Activated CD4-positive, alpha-beta T cell treated with anti-CD3 and anti-CD28 coated beads, Interleukin-2, amount 10 ng/mL, durations not matched to agents 7 days and 5 days (primary cell): ENCODE measurements around the gene NPAS1. TPM values are rescaled to one million over a fixed set of nuclear protein-coding genes. Genes with fewer than 3 reads are reported as not detected.
"Not testable (repeated sequence)": the region's sequence is repeated elsewhere in the genome, so short reads cannot be mapped to it uniquely, and the experiment has no call there.

Experiments
- CTCF ChIA-PET: fragments of 350-600 bp; sonication (Branson Sonifier 250); formaldehyde crosslinking; loops from one replicate; lab custom pipeline; 2021; ENCODE audit warnings: antibody characterized with exemption; lab: Charles Lee
- POLR2A ChIA-PET: fragments of 350-600 bp; sonication (Branson Sonifier 250); formaldehyde crosslinking; loops from one replicate; lab custom pipeline; 2021; ENCODE audit warnings: antibody characterized with exemption; lab: Charles Lee
- DNase-seq: peaks from one replicate; pipeline ENCODE4 v3.0.0-alpha.2; 2020
- H3K27ac Mint-ChIP-seq: one replicate; pipeline ENCODE4 v1.8.0; 2021; ENCODE audit warnings: mild to moderate bottlenecking, moderate library complexity, mixed read lengths
- H3K27me3 Mint-ChIP-seq: one replicate; pipeline ENCODE4 v1.8.0; 2021; ENCODE audit warnings: mixed read lengths
- H3K36me3 Mint-ChIP-seq: one replicate; pipeline ENCODE4 v1.8.0; 2021; ENCODE audit warnings: low read depth, mixed read lengths
- H3K4me1 Mint-ChIP-seq: one replicate; pipeline ENCODE4 v1.8.0; 2021; ENCODE audit warnings: mixed read lengths
- H3K4me3 Mint-ChIP-seq: one replicate; pipeline ENCODE4 v1.8.0; 2021; ENCODE audit warnings: mild to moderate bottlenecking, moderate library complexity, mixed read lengths
- H3K9me3 Mint-ChIP-seq: one replicate; pipeline ENCODE4 v1.8.0; 2021; ENCODE audit warnings: mixed read lengths
- total RNA-seq, 2 experiments: library from RNA; stranded (reverse); gene quantifications; one replicate each; pipeline ENCODE4 v1.2.3, GENCODE V29; 2021

The NPAS1 gene
- total RNA-seq, 2 experiments from 2014 or later = not detected

GRCh38 chr19:47068876-47069406 lies 49.3 kb downstream of the NPAS1 start:
- POLR2A ChIA-PET = no interaction called here
- Mint-ChIP-seq H3K9me3 (no peaks in the 10 kb centered on the region), H3K36me3 (peaks cover 26% of the 10 kb centered on the region), H3K4me1 (no peaks in the 10 kb centered on the region), H3K4me3 (no peak overlapping the region), H3K27ac (no peak overlapping the region), H3K27me3 (no peaks in the 10 kb centered on the region)
- CTCF ChIA-PET = interaction anchor here (0.6 to 2.3 kb wide), 4 partner anchors 11 to 396 kb away, joined by 3 to 6 read pairs (median 4); no protein-coding TSS in a partner anchor
- no peak for DNase-seq

GRCh38 chr19:47069795-47070194 lies 50.2 kb downstream of the NPAS1 start:
- ChIA-PET POLR2A (no interaction called here), CTCF (no interaction called here)
- no peak for DNase-seq
- H3K9me3 Mint-ChIP-seq = no peaks in the 10 kb centered on the region
- no peak overlapping the region for H3K27ac Mint-ChIP-seq
- no peaks in the 10 kb centered on the region for H3K4me1 Mint-ChIP-seq
- no peak overlapping the region for H3K4me3 Mint-ChIP-seq
- peaks cover 23% of the 10 kb centered on the region for H3K36me3 Mint-ChIP-seq
- H3K27me3 Mint-ChIP-seq = no peaks in the 10 kb centered on the region

- Mint-ChIP-seq H3K9me3 (no peaks in the 10 kb centered on the region), H3K4me1 (peaks cover 6% of the 10 kb centered on the region), H3K36me3 (peaks cover 30% of the 10 kb centered on the region), H3K27ac (no peak overlapping the region), H3K4me3 (no peak overlapping the region), H3K27me3 (no peaks in the 10 kb centered on the region)
- ChIA-PET CTCF (interaction anchor here (0.8 kb wide), 1 partner anchor 45 kb away, joined by 4 read pairs; no protein-coding TSS in a partner anchor), POLR2A (no interaction called here)
- no peak for DNase-seq
Observed at GRCh38 chr19:47070756-47071155, 51.1 kb downstream of the NPAS1 start.

- no peak for DNase-seq
- Mint-ChIP-seq H3K27ac (no peak overlapping the region), H3K36me3 (peaks cover 39% of the 10 kb centered on the region), H3K4me1 (peaks cover 9% of the 10 kb centered on the region), H3K4me3 (no peak overlapping the region), H3K27me3 (no peaks in the 10 kb centered on the region), H3K9me3 (no peaks in the 10 kb centered on the region)
- CTCF ChIA-PET = no interaction called here
- POLR2A ChIA-PET = no interaction called here
Observed at GRCh38 chr19:47071731-47072130, 52.1 kb downstream of the NPAS1 start.

- ChIA-PET POLR2A (no interaction called here), CTCF (no interaction called here)
- peaks cover 42% of the 10 kb centered on the region for H3K36me3 Mint-ChIP-seq
- DNase-seq = no peak
- no peaks in the 10 kb centered on the region for H3K27me3 Mint-ChIP-seq
- peaks cover 9% of the 10 kb centered on the region for H3K4me1 Mint-ChIP-seq
- H3K9me3 Mint-ChIP-seq = no peaks in the 10 kb centered on the region
- H3K4me3 Mint-ChIP-seq = no peak overlapping the region
- H3K27ac Mint-ChIP-seq = no peak overlapping the region
Observed at GRCh38 chr19:47072323-47072722, 52.7 kb downstream of the NPAS1 start.

GRCh38 chr19:47073574-47073973 lies 53.9 kb downstream of the NPAS1 start:
- POLR2A ChIA-PET = no interaction called here
- peaks cover 45% of the 10 kb centered on the region for H3K36me3 Mint-ChIP-seq

GRCh38 chr19:47074621-47075020 lies 55.0 kb downstream of the NPAS1 start:
- Mint-ChIP-seq H3K27me3 (no peaks in the 10 kb centered on the region), H3K27ac (no peak overlapping the region), H3K4me1 (peaks cover 9% of the 10 kb centered on the region), H3K9me3 (no peaks in the 10 kb centered on the region), H3K4me3 (no peak overlapping the region), H3K36me3 (peaks cover 47% of the 10 kb centered on the region)
- no peak for DNase-seq
- CTCF ChIA-PET = no interaction called here
- POLR2A ChIA-PET = no interaction called here

More at GRCh38 chr19:47073574-47073973, 53.9 kb downstream of the NPAS1 start:
- H3K4me1 Mint-ChIP-seq = peaks cover 9% of the 10 kb centered on the region
- CTCF ChIA-PET = no interaction called here
- no peaks in the 10 kb centered on the region for H3K27me3 Mint-ChIP-seq
- H3K27ac Mint-ChIP-seq = peak overlapping the region; percentile 11
- H3K9me3 Mint-ChIP-seq = no peaks in the 10 kb centered on the region
- H3K4me3 Mint-ChIP-seq = no peak overlapping the region
- no peak for DNase-seq

- peaks cover 44% of the 10 kb centered on the region for H3K36me3 Mint-ChIP-seq
- CTCF ChIA-PET = no interaction called here
- no peaks in the 10 kb centered on the region for H3K27me3 Mint-ChIP-seq
- no peak overlapping the region for H3K4me3 Mint-ChIP-seq
- DNase-seq = no peak
- no peaks in the 10 kb centered on the region for H3K9me3 Mint-ChIP-seq
- H3K27ac Mint-ChIP-seq = peak overlapping the region; percentile 1
- POLR2A ChIA-PET = no interaction called here
- peaks cover 10% of the 10 kb centered on the region for H3K4me1 Mint-ChIP-seq
Observed at GRCh38 chr19:47075179-47075810, 55.7 kb downstream of the NPAS1 start.

- Mint-ChIP-seq H3K9me3 (no peaks in the 10 kb centered on the region), H3K4me1 (peaks cover 11% of the 10 kb centered on the region), H3K4me3 (no peak overlapping the region), H3K27ac (no peak overlapping the region), H3K36me3 (peaks cover 38% of the 10 kb centered on the region), H3K27me3 (no peaks in the 10 kb centered on the region)
- DNase-seq = no peak
- CTCF ChIA-PET = interaction anchor here (1.0 kb wide), 1 partner anchor 41 kb away, joined by 3 read pairs; no protein-coding TSS in a partner anchor
- POLR2A ChIA-PET = no interaction called here
Observed at GRCh38 chr19:47075941-47076340, 56.3 kb downstream of the NPAS1 start.

GRCh38 chr19:47078351-47078750 lies 58.7 kb downstream of the NPAS1 start:
- POLR2A ChIA-PET, DNase-seq, H3K27ac Mint-ChIP-seq, H3K9me3 Mint-ChIP-seq, H3K4me3 Mint-ChIP-seq, H3K27me3 Mint-ChIP-seq: not testable (repeated sequence)
- Mint-ChIP-seq H3K4me1 (peaks cover 11% of the 10 kb centered on the region), H3K36me3 (peaks cover 36% of the 10 kb centered on the region)
- CTCF ChIA-PET = interaction anchor here (0.5 to 2.6 kb wide), 6 partner anchors 11 to 661 kb away, joined by 3 to 11 read pairs (median 8); partner anchors contain the start of gene SAE1

GRCh38 chr19:47081095-47081494 lies 61.5 kb downstream of the NPAS1 start:
- peaks cover 5% of the 10 kb centered on the region for H3K4me1 Mint-ChIP-seq
- H3K27ac Mint-ChIP-seq = no peak overlapping the region
- ChIA-PET CTCF (interaction anchor here (1.2 to 3.3 kb wide), 9 partner anchors 14 to 163 kb away, joined by 3 to 15 read pairs (median 4); partner anchors contain the start of genes SAE1 and ZC3H4), POLR2A (no interaction called here)
- DNase-seq = no peak
- H3K9me3 Mint-ChIP-seq = no peaks in the 10 kb centered on the region
- no peaks in the 10 kb centered on the region for H3K27me3 Mint-ChIP-seq
- no peak overlapping the region for H3K4me3 Mint-ChIP-seq
- peaks cover 46% of the 10 kb centered on the region for H3K36me3 Mint-ChIP-seq

GRCh38 chr19:47082493-47082892 lies 62.9 kb downstream of the NPAS1 start:
- Mint-ChIP-seq H3K36me3 (peaks cover 47% of the 10 kb centered on the region), H3K9me3 (no peaks in the 10 kb centered on the region), H3K4me1 (peaks cover 2% of the 10 kb centered on the region), H3K27ac (no peak overlapping the region), H3K4me3 (no peak overlapping the region), H3K27me3 (no peaks in the 10 kb centered on the region)
- CTCF ChIA-PET = interaction anchor here (0.9 to 3.3 kb wide), 5 partner anchors 10 to 69 kb away, joined by 3 to 15 read pairs (median 4); partner anchors contain the start of gene ZC3H4
- POLR2A ChIA-PET = interaction anchor here (0.6 kb wide), 1 partner anchor 19 kb away, joined by 3 read pairs; no protein-coding TSS in a partner anchor
- DNase-seq = no peak

GRCh38 chr19:47084879-47085439 lies 65.3 kb downstream of the NPAS1 start:
- no peak for DNase-seq
- POLR2A ChIA-PET = no interaction called here
- H3K4me3 Mint-ChIP-seq = no peak overlapping the region
- peak overlapping the region; percentile 67 for H3K27ac Mint-ChIP-seq
- peaks cover 6% of the 10 kb centered on the region for H3K4me1 Mint-ChIP-seq
- CTCF ChIA-PET = interaction anchor here (1.6 kb wide), 1 partner anchor 11 kb away, joined by 5 read pairs; no protein-coding TSS in a partner anchor
- H3K36me3 Mint-ChIP-seq = peaks cover 55% of the 10 kb centered on the region
- H3K9me3 Mint-ChIP-seq = no peaks in the 10 kb centered on the region
- no peaks in the 10 kb centered on the region for H3K27me3 Mint-ChIP-seq
